CD8-positive, alpha-beta memory T cell (primary cell): ENCODE measurements around the gene LRRC74B. TPM values are rescaled to one million over a fixed set of nuclear protein-coding genes. Genes with fewer than 3 reads are reported as not detected.
A peak's percentile ranks its signal among the peaks of the same experiment; 100 is the strongest.

ENCODE experiments used
- CTCF ChIA-PET: fragments of 350-600 bp; sonication (Branson Sonifier 250); formaldehyde crosslinking; loops from one replicate; lab custom pipeline; 2021; ENCODE audit warnings: antibody characterized with exemption; lab: Charles Lee
- POLR2A ChIA-PET: fragments of 350-600 bp; sonication (Branson Sonifier 250); formaldehyde crosslinking; loops from one replicate; lab custom pipeline; 2021; ENCODE audit warnings: antibody characterized with exemption; lab: Charles Lee
- DNase-seq, 5 donors: peaks; one replicate each; pipeline versions ENCODE4 v3.0.0 to v3.0.0-alpha.2; 2020 to 2022; ENCODE audit warnings: mixed read lengths in 1 of 5
- H3K27ac ChIP-seq: one replicate; pipeline ENCODE4 v1.7.0; 2013; ENCODE audit warnings: low read depth, mild to moderate bottlenecking, low read length, moderate library complexity
- H3K27me3 ChIP-seq: 2 replicates; pipeline ENCODE4 v1.7.0; 2013; ENCODE audit warnings: low read length, mild to moderate bottlenecking; ENCODE audit not compliant: insufficient read depth, poor library complexity, severe bottlenecking
- H3K36me3 ChIP-seq: 2 replicates; pipeline ENCODE4 v1.7.0; 2013; ENCODE audit warnings: mild to moderate bottlenecking, low read length, moderate library complexity; ENCODE audit not compliant: insufficient read depth
- H3K4me1 ChIP-seq: 2 replicates; pipeline ENCODE4 v1.7.0; 2013; ENCODE audit warnings: mild to moderate bottlenecking, low read length, moderate library complexity; ENCODE audit not compliant: insufficient read depth
- H3K4me3 ChIP-seq: 2 replicates; pipeline ENCODE4 v1.7.0; 2013; ENCODE audit warnings: mild to moderate bottlenecking, low read length
- H3K9me3 ChIP-seq: 2 replicates; pipeline ENCODE4 v1.7.0; 2013; ENCODE audit warnings: mild to moderate bottlenecking, low read length
- H3K27ac Mint-ChIP-seq, 8 donors: one replicate each; pipeline ENCODE4 v1.8.0; 2020 to 2021; ENCODE audit warnings: mixed read lengths in 8 of 8, mild to moderate bottlenecking in 6 of 8, inconsistent platforms in 3 of 8, moderate library complexity in 3 of 8
- H3K27me3 Mint-ChIP-seq, 2 donors: one replicate each; pipeline ENCODE4 v1.8.0; 2020 to 2021; ENCODE audit warnings: mixed read lengths in 2 of 2, mild to moderate bottlenecking in 1 of 2, moderate library complexity in 1 of 2
- H3K36me3 Mint-ChIP-seq, 3 donors: one replicate each; pipeline ENCODE4 v1.8.0; 2020 to 2021; ENCODE audit warnings: mixed read lengths in 3 of 3, inconsistent platforms in 1 of 3, mild to moderate bottlenecking in 1 of 3
- H3K4me1 Mint-ChIP-seq, 3 donors: one replicate each; pipeline ENCODE4 v1.8.0; 2020 to 2021; ENCODE audit warnings: mixed read lengths in 3 of 3, inconsistent platforms in 1 of 3, mild to moderate bottlenecking in 1 of 3
- H3K4me3 Mint-ChIP-seq, 7 donors: one replicate each; pipeline ENCODE4 v1.8.0; 2020 to 2021; ENCODE audit warnings: mixed read lengths in 7 of 7, mild to moderate bottlenecking in 6 of 7, moderate library complexity in 4 of 7, inconsistent platforms in 2 of 7
- H3K9me3 Mint-ChIP-seq, 5 donors: one replicate each; pipeline ENCODE4 v1.8.0; 2020 to 2022; ENCODE audit warnings: mixed read lengths in 5 of 5, mild to moderate bottlenecking in 3 of 5, moderate library complexity in 2 of 5, inconsistent platforms in 1 of 5
- polyA plus RNA-seq: library from polyadenylated mRNA; unstranded; fragments of 300-500 nt; fragmentation: Illumina TruSeq; gene quantifications from one replicate; pipeline ENCODE4 v1.2.3, GENCODE V29; 2021
- total RNA-seq, 2 experiments: library from RNA; stranded (reverse); gene quantifications; one replicate each; pipeline ENCODE4 v1.2.3, GENCODE V29; 2021

LRRC74B gene
- total and polyA plus RNA-seq, 3 experiments from 2014 or later = not detected

DNA sequence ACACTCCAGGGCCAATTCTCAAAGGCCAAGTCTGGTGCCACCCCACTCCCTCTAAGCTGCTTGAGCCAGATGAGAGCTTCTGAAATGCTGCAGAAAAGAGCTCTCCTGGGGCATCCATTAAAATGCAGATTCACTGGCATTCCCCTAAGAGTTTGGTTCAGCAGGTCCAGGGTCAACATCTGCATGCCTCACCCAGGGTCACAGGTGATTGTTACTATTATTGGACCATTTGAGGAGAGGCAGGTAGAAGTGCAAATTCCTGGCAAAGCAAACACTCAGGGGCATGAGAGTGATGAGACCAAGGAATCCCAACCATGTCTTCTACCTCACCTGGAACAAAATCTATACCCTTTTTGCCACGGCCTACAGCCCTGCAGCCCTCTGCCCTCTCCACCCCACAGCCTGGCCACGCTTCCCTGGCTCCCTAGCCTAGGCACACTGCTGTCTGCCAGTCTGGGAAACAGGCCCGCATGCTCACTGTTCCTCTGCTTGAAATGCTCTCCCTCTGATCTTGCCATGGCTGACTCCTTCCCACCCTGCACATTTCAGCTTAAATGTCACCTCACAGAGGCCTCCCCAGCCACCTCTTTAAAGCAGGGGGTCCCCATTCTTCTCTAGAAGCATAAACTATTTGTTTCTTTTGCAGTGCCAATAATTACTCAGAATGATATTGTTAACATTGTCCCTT, 35.2 kb upstream of the LRRC74B start:
- Histone ChIP-seq H3K27me3 (no peaks in the 10 kb centered on the region), H3K9me3 (no peaks in the 10 kb centered on the region), H3K4me1 (peaks cover 12% of the 10 kb centered on the region), H3K27ac (no peak overlapping the region), H3K36me3 (no peaks in the 10 kb centered on the region), H3K4me3 (no peak overlapping the region)
- POLR2A ChIA-PET = no interaction called here
- Mint-ChIP-seq H3K4me1 (peaks cover 20 to 25% (median 23%) of the 10 kb centered on the region in 3 donors), H3K9me3 (no peaks in the 10 kb centered on the region), H3K4me3 (no peak overlapping the region), H3K27ac (peak overlapping the region in 5 of 8 donors; percentile 15 to 63 (median 37)), H3K27me3 (peaks cover 0 to 2% of the 10 kb centered on the region in 2 donors), H3K36me3 (no peaks in the 10 kb centered on the region)
- no peak for DNase-seq
- CTCF ChIA-PET = no interaction called here

DNA sequence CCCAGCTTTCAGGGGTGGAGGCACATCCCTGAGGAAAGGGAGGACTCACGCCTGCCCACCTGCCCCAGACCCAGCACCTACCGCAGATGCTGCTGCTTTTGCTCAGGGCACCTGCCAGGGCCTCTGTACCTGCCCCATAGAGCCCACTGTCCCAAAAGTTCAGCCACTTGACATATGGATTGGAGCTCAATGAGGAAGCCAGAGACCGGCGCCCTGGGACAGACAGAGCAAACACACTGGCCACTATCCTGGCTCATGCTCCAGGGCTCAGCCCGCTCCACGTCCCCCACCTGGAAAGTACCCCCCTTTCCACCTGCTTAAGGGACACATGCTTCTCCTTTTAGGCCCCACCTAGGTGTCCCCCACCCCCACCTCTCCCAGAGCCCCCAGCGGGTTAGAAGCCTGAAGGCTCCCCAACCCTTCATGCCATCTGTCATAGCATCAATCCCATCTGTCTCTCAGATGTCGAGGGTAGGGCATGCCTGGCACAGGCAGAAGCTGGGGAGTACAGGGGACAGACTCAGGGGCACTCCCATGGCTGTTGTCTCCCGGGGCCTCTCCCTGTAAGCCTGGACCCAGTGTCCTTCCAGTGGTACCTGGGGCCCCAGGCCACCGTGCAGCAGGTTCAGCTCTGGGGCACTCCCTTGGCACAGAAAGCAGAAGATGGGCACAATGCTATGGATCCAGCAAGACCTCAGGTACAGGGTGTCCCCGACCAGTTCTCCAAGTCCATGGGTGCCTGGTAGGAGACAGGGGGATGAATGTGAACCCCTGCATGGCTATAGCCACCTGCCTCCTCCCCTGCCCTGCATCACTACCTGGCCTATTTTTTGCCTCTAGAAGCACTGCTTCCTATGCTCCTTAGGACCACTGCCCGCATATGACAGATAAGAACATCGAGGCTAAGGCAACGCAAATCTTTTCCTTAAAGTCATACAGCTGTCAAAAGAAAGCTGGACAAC, 33.0 kb upstream of the LRRC74B start:
- Mint-ChIP-seq H3K27ac (peak overlapping the region; percentile 76 to 96 (median 91)), H3K9me3 (no peaks in the 10 kb centered on the region), H3K4me1 (peaks cover 26 to 34% (median 26%) of the 10 kb centered on the region in 3 donors), H3K36me3 (no peaks in the 10 kb centered on the region), H3K27me3 (peaks cover 0 to 2% of the 10 kb centered on the region in 2 donors), H3K4me3 (peak overlapping the region; percentile 57 to 88 (median 73))
- ChIA-PET POLR2A (interaction anchor here (1.9 kb wide), 1 partner anchor 10 kb away, joined by 12 read pairs; the partner anchor contains the start of gene THAP7), CTCF (interaction anchor here (0.6 to 1.1 kb wide), 2 partner anchors 8 to 9 kb away, joined by 4 read pairs; no protein-coding TSS in a partner anchor)
- no peaks in the 10 kb centered on the region for H3K36me3 ChIP-seq
- H3K27me3 ChIP-seq = no peaks in the 10 kb centered on the region
- H3K9me3 ChIP-seq = no peaks in the 10 kb centered on the region
- no peak overlapping the region for H3K4me3 ChIP-seq
- H3K4me1 ChIP-seq = peaks cover 18% of the 10 kb centered on the region
- no peak for DNase-seq
- peak overlapping the region; percentile 90 for H3K27ac ChIP-seq

- POLR2A ChIA-PET = interaction anchor here (1.9 kb wide), 1 partner anchor 11 kb away, joined by 12 read pairs; the partner anchor contains the start of gene THAP7
- H3K27ac ChIP-seq = peak overlapping the region; percentile 90
These were observed 32.0 kb upstream of the LRRC74B start for GRCh38 chr22:21013657-21014201.

GRCh38 chr22:21014202-21014725, 31.5 kb upstream of the LRRC74B start:
- peak overlapping the region; percentile 90 for H3K27ac ChIP-seq
- H3K4me1 Mint-ChIP-seq = peaks cover 26 to 34% (median 26%) of the 10 kb centered on the region in 3 donors
- ChIA-PET POLR2A (interaction anchor here (0.7 to 1.9 kb wide), 2 partner anchors 12 to 1722 kb away, joined by 3 to 12 read pairs; partner anchors contain the start of gene THAP7), CTCF (interaction anchor here (1.1 to 1.3 kb wide), 2 partner anchors 10 to 12 kb away, joined by 4 read pairs; partner anchors contain the start of gene THAP7)
- peak; percentile 80 to 93 (median 82) for DNase-seq
- peaks cover 18% of the 10 kb centered on the region for H3K4me1 ChIP-seq
- no peaks in the 10 kb centered on the region for H3K9me3 ChIP-seq
- no peaks in the 10 kb centered on the region for H3K36me3 Mint-ChIP-seq
- H3K27me3 ChIP-seq = no peaks in the 10 kb centered on the region
- peak overlapping the region; percentile 74 for H3K4me3 ChIP-seq
- H3K27ac Mint-ChIP-seq = peak overlapping the region; percentile 91 to 98 (median 96)
- peak overlapping the region; percentile 73 to 89 (median 85) for H3K4me3 Mint-ChIP-seq
- peaks cover 0 to 2% of the 10 kb centered on the region in 2 donors for H3K27me3 Mint-ChIP-seq
- no peaks in the 10 kb centered on the region for H3K9me3 Mint-ChIP-seq
- no peaks in the 10 kb centered on the region for H3K36me3 ChIP-seq

More at GRCh38 chr22:21013657-21014201, 32.0 kb upstream of the LRRC74B start:
- H3K4me1 Mint-ChIP-seq = peaks cover 26 to 34% (median 26%) of the 10 kb centered on the region in 3 donors
- CTCF ChIA-PET = interaction anchor here (1.1 kb wide), 1 partner anchor 10 kb away, joined by 4 read pairs; no protein-coding TSS in a partner anchor
- no peaks in the 10 kb centered on the region for H3K9me3 Mint-ChIP-seq
- H3K4me3 ChIP-seq = peak overlapping the region; percentile 74
- no peaks in the 10 kb centered on the region for H3K27me3 ChIP-seq
- H3K27me3 Mint-ChIP-seq = peaks cover 0 to 2% of the 10 kb centered on the region in 2 donors
- H3K36me3 ChIP-seq = no peaks in the 10 kb centered on the region
- peak in 1 of 5 donors; percentile 17 for DNase-seq
- peaks cover 18% of the 10 kb centered on the region for H3K4me1 ChIP-seq
- H3K4me3 Mint-ChIP-seq = peak overlapping the region; percentile 73 to 89 (median 85)
- no peaks in the 10 kb centered on the region for H3K36me3 Mint-ChIP-seq
- no peaks in the 10 kb centered on the region for H3K9me3 ChIP-seq
- H3K27ac Mint-ChIP-seq = peak overlapping the region; percentile 92 to 98 (median 96)

GRCh38 chr22:21014726-21015465, 30.9 kb upstream of the LRRC74B start, which contains the start of gene P2RX6:
P2RX6 (plus strand) TSS chr22:21015165; CDS start chr22:21015175, 10 bp downstream.
- ChIA-PET CTCF (interaction anchor here (1.3 kb wide), 1 partner anchor 13 kb away, joined by 4 read pairs; the partner anchor contains the start of gene THAP7), POLR2A (interaction anchor here (0.7 to 1.1 kb wide), 2 partner anchors 13 to 1723 kb away, joined by 3 read pairs; partner anchors contain the start of gene THAP7)
- H3K27ac ChIP-seq = peak within 1 kb of the TSS; percentile 90
- H3K4me3 ChIP-seq = peak within 1 kb of the TSS; percentile 74
- Mint-ChIP-seq H3K9me3 (no peaks in the 10 kb centered on the region), H3K36me3 (no peaks in the 10 kb centered on the region), H3K4me1 (peaks cover 26 to 34% (median 26%) of the 10 kb centered on the region in 3 donors), H3K4me3 (peak within 1 kb of the TSS; percentile 73 to 89 (median 85)), H3K27me3 (peaks cover 0 to 2% of the 10 kb centered on the region in 2 donors), H3K27ac (peak within 1 kb of the TSS; percentile 91 to 98 (median 96))
- no peaks in the 10 kb centered on the region for H3K36me3 ChIP-seq
- H3K9me3 ChIP-seq = no peaks in the 10 kb centered on the region
- H3K27me3 ChIP-seq = no peaks in the 10 kb centered on the region
- peaks cover 18% of the 10 kb centered on the region for H3K4me1 ChIP-seq
- DNase-seq = no peak

- peaks cover 0 to 2% of the 10 kb centered on the region in 2 donors for H3K27me3 Mint-ChIP-seq
- Histone ChIP-seq H3K27me3 (no peaks in the 10 kb centered on the region), H3K36me3 (no peaks in the 10 kb centered on the region), H3K9me3 (no peaks in the 10 kb centered on the region), H3K4me1 (peaks cover 18% of the 10 kb centered on the region), H3K27ac (peak overlapping the region; percentile 90), H3K4me3 (no peak overlapping the region)
- H3K27ac Mint-ChIP-seq = peak overlapping the region in 6 of 8 donors; percentile 78 to 98 (median 96)
- no peaks in the 10 kb centered on the region for H3K9me3 Mint-ChIP-seq
- peak overlapping the region in 1 of 7 donors; percentile 89 for H3K4me3 Mint-ChIP-seq
- CTCF ChIA-PET = interaction anchor here (1.3 kb wide), 1 partner anchor 13 kb away, joined by 4 read pairs; the partner anchor contains the start of gene THAP7
- POLR2A ChIA-PET = interaction anchor here (1.1 kb wide), 1 partner anchor 13 kb away, joined by 3 read pairs; the partner anchor contains the start of gene THAP7
- DNase-seq = no peak
- H3K36me3 Mint-ChIP-seq = no peaks in the 10 kb centered on the region
- H3K4me1 Mint-ChIP-seq = peaks cover 26 to 34% (median 26%) of the 10 kb centered on the region in 3 donors
These were observed 30.2 kb upstream of the LRRC74B start for GRCh38 chr22:21015466-21016006.
